ENCODE measurements around the gene SEMA3G.

Gene SEMA3G

DNA sequence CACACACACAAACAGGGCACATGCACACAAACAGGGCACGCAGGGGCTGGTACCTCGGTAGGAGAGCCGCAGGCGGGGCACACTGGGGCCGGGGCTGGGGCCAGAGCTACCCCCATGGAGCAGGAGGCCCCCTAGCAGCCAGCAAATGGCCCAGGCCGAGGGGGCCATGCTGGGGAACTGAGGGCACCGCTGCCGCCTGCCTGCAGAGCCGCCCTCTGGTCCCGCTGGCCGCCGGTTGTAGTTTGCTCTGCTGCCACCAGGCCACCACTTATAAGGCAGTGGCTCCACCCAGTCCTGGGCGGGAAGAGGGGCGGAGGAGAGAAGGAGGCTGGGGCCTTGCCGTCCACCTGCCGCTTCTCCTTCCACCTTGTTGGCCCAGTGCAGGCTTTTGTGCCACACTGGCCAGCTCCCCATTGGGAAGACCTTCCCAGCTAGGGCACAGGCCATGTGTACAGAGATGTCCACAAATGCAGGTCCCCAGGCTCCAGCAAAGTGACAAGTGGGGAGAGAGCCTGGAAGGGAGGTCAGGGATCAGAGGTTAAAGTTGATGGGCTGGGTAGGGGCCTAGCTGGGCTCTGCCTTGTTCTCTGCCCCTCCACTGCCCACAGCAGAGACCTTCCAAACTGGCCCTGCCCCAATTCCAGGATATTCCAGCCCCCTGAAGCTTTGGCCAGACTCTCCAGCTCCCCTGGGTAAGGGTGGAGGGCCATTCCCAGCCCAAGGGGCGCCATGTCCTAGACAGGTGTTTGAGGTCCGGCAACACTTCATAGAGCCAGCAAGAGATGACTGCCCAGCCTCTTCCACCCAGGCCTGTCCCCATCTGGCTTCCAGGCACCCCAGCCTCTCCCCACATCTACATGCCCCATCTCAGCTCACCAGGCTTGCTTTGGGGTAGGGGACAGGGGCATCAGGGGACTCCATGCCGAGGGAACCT lies at the start of gene SEMA3G:
TSS of gene SEMA3G (minus strand) at position 244 of the 934 bp plus-strand sequence. CDS start at position 168, 76 bp downstream.
- peak; percentile 88 for DNase-seq

DNA sequence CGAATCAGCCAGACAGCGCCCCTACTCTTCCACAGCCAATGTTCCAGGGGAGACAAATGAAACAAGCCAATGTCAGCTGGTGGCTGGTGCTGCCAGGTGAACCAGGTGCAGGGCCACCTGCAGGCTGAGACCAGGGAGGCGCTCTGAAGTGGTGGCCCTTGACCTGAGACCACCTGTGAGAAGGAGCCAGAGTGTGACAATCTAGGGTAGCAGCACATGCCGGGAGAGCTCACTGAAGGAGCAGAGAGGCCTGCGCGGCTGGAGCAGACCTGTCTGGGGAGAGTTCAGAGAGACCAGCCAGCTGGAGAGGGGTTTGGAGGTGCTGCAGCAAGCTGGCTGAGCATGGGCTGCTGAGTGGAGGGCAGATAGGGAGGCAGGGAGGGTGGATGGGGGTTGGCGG lies 49.5 kb upstream of the SEMA3G start:
- DNase-seq: no peak

DNA sequence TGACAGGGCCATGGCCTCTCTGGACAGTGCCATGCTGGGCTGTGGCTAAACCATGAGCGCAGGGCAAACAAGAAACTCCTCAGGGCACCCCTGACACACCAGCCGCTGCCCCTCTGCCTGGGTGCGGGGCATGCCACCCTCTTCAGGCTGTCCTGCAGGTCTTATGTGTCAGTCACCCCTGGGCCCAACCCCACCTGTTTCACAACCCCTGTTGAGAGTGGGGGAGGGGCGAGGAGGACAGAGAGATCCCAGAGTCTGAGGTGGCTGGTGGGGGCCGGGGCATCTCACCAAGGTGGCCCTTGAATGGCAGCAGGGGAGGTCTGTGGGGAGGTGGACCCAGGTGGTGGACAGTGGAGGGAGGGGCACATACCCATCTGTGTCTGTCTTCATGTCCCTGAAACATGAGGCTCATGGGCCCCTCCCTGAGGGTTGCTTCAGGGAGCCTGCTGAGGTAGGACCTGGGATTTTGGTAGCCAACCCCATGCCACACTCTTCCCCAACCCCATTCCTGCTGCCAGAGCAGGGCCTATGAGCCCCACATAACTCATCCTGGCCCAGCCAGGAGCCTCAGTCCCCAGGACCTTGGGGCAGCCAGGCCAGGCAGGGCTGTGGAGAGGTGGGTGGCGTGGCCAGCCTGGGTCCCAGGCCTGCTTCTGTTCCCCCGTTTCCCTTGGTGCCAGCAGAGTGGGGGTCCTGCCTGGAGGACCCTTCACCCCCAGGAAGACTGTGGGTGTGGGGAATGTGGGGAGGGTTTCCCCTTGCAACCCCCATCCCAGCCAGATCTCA lies 48.5 kb upstream of the SEMA3G start:
- DNase-seq: no peak

DNA sequence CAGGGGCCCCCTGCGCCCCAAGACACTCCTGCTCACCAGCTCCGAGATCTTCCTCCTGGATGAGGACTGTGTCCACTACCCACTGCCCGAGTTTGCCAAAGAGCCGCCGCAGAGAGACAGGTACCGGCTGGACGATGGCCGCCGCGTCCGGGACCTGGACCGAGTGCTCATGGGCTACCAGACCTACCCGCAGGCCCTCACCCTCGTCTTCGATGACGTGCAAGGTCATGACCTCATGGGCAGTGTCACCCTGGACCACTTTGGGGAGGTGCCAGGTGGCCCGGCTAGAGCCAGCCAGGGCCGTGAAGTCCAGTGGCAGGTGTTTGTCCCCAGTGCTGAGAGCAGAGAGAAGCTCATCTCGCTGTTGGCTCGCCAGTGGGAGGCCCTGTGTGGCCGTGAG lies 47.2 kb upstream of the SEMA3G start:
- DNase-seq: no peak

DNA sequence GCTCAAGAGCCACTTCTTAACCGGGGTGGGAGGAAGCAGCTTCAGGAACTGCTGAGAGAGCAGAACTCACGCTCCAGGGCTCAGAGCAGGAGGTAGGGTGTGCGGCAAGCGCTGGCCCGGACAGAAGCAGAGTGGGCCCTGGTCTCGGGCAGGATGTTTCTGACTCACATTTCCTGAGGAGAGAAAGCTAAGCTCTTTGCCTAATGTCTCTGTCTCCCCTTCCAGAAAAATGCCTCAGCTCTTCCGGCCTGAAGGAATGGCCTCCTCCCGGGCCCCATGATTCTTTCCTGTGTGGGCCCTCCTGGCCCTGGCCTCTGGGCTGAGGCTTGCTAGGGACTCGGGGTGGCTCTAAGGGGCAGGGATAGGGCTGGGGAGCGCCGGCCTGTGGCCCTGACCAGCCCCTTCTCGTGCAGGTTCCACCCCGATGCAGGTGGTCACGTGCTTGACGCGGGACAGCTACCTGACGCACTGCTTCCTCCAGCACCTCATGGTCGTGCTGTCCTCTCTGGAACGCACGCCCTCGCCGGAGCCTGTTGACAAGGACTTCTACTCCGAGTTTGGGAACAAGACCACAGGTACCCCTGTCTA lies 46.1 kb upstream of the SEMA3G start:
- DNase-seq: no peak

DNA sequence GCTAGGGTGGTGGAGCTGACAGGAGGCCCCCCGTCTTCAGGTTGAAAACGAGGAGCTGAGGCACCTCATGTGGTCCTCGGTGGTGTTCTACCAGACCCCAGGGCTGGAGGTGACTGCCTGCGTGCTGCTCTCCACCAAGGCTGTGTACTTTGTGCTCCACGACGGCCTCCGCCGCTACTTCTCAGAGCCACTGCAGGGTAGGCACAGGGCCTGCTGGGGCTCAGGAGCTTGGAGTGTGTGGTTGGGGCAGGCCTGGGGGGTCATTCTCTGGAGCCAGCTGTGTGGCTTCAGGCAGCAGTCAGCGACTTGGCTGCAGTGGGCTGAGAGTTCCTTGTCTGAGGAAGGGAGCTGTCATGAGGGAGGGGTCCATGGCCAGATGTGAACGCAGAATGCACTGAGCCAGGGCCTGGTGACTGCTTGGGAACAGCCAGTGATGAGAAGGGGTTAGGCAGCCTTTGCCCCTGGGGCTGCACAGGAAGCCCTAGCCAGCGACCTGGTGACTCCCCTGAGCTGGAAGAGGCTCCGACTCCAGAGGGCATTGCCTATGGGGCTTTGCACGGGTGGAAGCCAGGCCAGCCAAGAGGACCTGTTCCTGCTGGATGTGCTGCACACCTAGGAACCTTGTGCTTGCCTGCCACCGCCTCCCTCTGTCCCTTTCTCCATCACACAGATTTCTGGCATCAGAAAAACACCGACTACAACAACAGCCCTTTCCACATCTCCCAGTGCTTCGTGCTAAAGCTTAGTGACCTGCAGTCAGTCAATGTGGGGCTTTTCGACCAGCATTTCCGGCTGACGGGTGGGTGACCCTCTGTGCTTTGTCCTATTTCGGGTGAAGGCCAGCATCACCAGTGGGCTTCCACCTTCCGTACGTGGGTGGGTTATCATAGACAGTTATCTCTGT lies 45.4 kb upstream of the SEMA3G start:
- DNase-seq: no peak

DNA sequence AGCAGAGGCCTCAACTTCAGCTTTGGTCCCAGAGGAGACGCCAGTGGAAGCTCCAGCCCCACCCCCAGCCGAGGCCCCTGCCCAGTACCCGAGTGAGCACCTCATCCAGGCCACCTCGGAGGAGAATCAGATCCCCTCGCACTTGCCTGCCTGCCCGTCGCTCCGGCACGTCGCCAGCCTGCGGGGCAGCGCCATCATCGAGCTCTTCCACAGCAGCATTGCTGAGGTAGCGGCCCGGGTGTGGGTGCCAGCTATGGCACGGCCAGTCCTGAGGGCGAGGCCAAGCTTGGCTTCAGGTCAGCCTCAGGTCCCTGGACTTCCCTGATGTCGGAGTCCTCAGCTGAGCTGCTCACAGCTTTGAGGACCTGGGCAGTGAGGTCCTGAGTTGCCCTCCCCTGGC lies 44.5 kb upstream of the SEMA3G start:
- no peak for DNase-seq

DNA sequence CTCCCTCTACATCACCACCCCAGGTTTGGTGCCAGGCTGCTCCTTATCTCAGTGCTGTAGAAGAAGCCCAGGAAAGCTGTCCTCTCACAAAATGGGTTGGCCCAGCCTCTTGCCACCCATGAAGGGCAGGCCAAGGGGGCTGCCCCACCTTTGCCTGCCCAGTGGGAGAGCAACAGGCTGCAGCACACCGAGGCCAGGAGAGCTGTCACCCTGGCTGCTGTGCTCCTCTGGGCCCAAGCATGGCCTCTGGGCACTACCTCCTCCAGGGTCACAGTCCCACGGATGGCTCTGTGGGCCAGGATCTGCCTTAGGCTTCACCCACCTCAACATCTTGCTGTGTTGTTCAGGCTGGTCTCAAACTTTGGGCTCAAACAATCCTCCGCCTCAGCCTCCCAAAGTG lies 43.8 kb upstream of the SEMA3G start:
- DNase-seq: no peak

DNA sequence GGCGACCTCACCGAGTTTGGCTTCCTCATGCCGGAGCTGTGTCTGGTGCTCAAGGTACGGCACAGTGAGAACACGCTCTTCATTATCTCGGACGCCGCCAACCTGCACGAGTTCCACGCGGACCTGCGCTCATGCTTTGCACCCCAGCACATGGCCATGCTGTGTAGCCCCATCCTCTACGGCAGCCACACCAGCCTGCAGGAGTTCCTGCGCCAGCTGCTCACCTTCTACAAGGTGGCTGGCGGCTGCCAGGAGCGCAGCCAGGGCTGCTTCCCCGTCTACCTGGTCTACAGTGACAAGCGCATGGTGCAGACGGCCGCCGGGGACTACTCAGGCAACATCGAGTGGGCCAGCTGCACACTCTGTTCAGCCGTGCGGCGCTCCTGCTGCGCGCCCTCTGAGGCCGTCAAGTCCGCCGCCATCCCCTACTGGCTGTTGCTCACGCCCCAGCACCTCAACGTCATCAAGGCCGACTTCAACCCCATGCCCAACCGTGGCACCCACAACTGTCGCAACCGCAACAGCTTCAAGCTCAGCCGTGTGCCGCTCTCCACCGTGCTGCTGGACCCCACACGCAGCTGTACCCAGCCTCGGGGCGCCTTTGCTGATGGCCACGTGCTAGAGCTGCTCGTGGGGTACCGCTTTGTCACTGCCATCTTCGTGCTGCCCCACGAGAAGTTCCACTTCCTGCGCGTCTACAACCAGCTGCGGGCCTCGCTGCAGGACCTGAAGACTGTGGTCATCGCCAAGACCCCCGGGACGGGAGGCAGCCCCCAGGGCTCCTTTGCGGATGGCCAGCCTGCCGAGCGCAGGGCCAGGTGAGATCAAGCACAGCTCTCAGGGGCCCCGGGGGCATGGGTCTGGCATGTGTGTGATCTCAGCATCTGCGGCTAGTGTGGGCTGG lies 43.1 kb upstream of the SEMA3G start:
- no peak for DNase-seq

DNA sequence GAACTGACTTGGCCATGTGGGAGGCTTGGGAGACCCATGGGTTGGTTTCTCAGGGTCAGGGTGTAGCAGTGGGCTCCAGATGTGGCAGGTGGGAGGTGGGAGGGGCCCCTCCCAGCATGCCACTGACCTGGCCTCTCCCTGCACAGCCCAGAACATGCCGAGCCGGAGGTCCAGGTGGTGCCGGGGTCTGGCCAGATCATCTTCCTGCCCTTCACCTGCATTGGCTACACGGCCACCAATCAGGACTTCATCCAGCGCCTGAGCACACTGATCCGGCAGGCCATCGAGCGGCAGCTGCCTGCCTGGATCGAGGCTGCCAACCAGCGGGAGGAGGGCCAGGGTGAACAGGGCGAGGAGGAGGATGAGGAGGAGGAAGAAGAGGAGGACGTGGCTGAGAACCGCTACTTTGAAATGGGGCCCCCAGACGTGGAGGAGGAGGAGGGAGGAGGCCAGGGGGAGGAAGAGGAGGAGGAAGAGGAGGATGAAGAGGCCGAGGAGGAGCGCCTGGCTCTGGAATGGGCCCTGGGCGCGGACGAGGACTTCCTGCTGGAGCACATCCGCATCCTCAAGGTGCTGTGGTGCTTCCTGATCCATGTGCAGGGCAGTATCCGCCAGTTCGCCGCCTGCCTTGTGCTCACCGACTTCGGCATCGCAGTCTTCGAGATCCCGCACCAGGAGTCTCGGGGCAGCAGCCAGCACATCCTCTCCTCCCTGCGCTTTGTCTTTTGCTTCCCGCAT lies 42.3 kb upstream of the SEMA3G start:
- DNase-seq: no peak

DNA sequence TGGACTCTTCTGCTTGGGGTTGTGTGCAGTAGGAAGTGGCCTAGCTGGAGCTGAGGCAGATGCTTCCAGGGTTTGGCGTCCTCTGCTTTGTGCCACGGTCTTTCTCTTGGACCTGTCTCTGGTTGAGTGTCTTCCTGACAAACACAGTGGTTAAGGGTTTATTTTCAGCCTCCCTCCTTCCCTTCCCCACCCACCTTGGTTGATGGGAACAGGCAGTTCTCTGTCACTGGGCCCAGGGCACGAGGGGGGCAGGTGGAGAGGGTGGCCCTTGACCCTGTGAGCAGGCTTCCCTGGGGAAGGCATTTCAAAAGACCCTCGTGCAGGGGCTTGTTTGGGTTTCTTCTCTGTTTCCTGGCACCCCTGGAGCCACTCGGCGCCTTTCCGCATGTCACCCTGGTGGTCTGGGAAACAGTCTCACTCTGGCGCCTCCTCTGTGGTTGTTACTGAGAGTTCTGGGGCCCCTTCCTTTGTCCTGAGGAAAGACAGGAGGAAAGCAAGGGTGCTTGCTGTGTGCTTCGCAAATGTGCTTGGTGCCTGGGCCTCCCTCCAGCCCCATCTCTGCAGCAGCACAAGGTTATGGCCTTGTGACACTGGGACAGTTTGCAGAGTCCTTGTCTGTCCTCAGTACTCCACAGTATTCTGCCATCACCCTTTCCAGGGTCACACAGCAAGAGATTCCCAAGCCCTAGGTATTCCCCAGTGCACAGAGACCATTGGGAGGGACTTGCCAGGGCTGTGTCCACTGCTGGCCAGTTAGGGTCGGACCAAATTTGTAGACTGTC lies 40.0 kb upstream of the SEMA3G start:
- DNase-seq: no peak

DNA sequence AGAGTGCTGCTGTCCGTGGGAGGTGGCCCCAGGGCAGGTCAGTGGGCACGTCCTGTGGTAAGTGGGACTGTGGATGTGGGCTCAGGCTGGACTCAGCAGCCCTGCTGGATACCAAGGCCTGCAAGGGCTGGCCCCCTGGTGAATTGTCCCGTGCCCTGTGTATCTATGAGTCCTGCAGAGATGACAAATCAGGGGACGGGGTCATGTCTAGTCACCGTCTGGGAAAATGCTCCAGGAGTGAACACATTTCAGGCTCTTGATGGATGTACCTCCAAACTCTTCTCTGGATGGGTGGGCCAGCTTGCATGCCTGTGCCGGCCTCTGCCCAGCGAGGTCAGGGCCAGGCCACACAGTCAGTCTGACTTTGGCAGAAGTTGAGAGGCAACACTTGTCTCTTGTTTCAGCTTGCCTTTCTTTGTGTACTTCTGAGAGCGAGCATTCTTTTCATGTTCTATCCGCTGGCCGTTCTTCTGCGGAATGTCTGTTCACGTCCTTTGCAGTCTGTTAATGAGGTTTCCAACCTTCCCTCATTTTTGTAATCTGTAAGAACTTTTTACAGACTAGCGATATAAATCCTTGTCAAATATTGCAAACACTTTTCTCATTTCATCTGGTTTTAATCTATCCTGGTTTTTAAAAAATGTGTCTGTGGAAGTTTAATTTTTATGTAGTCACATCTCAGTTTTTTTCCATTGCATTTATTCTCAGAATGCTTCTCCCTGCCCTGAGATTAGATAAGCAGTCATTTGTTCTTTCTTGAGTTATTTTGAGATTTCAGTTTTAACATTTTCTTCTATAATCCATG lies 38.9 kb upstream of the SEMA3G start:
- no peak for DNase-seq

DNA sequence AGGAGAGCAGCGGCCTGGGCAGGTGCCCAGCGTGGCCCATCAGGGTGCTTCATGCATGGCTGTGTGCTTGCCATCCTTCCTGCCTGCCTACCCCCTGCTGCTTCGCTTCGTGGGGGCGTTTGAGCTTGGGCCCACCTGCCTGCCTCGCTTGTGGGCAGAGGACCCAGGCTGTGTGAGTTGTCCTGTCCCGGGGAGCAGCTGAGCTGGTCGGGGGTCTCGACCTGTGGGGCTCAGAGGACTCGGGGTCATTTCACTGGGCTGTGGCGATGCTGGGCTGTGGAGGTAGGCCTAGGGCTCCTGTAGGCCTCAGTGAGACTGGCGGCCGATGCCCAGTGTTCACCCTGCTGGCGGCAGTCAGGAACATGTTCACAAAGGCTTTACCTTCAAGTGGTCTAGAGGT lies 38.2 kb upstream of the SEMA3G start:
- no peak for DNase-seq

DNA sequence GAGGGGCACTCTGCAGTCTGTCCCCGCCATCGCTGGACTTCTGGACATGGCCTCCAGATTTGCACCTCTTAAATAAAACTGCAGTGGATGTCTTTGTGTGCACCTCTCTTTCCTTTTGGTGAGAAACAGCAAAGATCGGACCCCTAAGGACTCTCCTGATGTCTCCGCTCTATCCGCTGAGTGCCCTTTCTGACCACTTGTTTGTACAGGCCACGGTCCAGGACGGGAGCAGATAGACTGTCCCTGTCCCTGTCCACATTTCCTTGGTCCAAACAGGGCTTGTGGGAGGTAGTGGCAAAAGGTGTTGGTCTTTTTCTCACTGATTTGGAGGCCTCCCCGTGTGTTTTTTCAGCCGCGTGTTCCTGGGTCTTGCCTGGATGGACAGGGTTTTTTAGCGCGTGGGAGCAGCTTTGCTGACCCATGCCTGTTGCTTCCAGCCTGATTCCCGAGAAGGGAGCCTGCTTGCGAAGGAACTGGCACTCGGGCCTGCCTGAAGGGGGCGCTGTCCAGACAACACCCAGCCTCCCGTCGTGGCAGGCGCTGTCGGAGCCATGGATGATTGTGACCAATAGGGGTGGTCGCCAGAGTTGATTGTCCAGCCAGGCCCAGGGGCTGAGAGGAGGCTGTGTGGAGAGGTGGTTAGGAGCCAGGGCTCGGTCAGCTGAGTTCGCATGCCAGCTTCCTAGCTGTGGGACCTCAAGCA lies 37.1 kb upstream of the SEMA3G start:
- DNase-seq: peak; percentile 71

DNA sequence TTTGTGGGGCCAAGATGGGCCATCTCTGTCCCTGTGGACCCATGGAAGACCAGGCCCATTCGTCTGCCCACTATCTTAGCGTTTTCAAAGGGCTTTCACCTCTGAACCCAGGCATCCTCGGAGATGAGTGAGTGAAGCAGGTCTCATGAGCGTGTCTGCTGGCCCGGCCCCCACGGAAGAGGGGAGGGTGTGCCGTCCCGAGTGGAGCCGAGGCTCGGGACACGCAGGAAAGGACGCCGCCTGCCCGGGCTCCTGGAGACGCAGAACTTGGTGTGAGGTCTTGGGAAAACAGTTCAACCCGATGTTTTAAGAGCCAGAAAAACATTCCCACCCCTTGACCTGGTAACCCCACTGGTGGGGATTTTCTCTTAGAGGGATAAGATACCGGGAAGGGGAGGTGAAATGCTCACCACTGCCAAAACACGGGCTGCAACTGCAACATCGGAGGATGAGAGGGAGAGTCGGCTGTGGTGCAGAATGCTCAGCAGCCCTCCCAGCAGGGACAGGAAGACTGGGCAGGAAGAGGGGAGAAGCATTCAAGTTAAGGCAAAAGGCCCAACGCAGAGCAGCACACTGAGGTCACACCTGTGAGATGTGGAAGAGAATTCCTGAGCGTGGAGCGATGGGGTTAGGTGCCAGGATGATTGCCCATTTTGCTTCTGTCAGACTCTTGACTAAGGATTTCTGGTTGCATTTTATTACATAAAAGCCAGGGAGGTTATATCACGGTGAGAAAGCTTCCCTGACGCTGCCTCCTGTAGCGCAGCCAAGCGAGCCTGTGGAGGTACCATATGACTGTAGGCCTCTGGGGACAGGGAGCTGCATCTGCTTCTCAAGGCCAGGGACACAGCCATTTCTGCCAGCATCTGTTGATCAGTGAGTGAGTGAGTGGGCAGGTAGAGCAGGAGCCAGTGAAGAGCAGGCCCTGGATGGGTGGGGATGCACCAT lies 36.1 kb upstream of the SEMA3G start:
- DNase-seq: no peak

DNA sequence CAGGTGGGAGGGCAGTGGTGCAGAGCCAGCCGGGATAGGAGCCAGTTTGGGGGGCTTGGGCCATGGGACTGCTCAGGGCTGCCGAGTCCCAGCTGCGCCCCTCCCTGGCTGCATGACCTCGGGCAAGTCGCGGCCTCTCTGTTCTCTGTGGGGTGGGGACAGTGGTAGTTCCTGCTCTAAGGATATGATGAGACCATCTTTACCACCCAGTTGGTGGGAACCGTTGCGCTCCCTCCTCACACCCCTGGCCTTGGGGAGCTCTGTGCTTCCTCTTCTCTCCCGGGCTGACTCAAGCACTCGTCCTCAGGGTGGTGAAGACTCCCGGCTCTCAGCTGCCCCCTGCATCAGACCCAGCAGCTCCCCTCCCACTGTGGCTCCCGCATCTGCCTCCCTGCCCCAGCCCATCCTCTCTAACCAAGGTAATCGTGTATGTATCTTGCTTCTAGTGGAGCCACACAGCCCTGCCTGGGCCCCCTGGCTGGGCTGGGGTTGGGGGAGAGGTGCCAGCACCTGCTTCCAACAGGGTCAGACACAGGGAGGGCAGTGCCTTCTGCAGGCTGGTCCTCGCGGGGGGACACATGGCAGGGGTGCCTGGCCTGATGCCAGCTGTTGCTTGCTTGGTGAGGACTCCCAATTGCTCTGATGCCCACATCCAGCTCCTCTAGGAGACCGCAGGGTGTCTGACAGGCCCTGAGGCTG lies 35.1 kb upstream of the SEMA3G start:
- DNase-seq: no peak
